Measurements from ENCODE around the gene RAP1GDS1. TPM values are rescaled to one million over a fixed set of nuclear protein-coding genes. Genes with fewer than 3 reads are reported as not detected.

The RAP1GDS1 gene
- total RNA-seq, 2 donors from 2014 or later = 34.0 to 37.9 TPM

GRCh38 chr4:98493296-98493695, 232.1 kb downstream of the RAP1GDS1 start:
- Histone ChIP-seq H3K27ac (ENCODE audit: low read depth, low read length) (no peak overlapping the region), H3K4me3 (ENCODE audit: low read length) (no peak overlapping the region), H3K36me3 (ENCODE audit: control insufficient read depth, insufficient read depth, low read length) (no peaks in the 10 kb centered on the region), H3K9me3 (ENCODE audit: control insufficient read depth, low read length) (no peaks in the 10 kb centered on the region), H3K4me1 (ENCODE audit: control insufficient read depth, insufficient read depth, low read length) (no peaks in the 10 kb centered on the region), H3K27me3 (ENCODE audit: control insufficient read depth, insufficient read depth, low read length, poor library complexity, severe bottlenecking) (no peaks in the 10 kb centered on the region), H3K9ac (ENCODE audit: extremely low read depth, low read length, poor library complexity, severe bottlenecking) (no peak overlapping the region)
- 76 to 79% methylated on average over 3 of the region's 4 CpGs for WGBS, 2 experiments (ENCODE audit: insufficient coverage in 1 of 2, insufficient read length in 1 of 2)
- no peaks in the 10 kb centered on the region for H3K9me3 Mint-ChIP-seq
- H3K4me1 Mint-ChIP-seq = peaks cover 7% of the 10 kb centered on the region
- H3K27me3 Mint-ChIP-seq (ENCODE audit: insufficient read depth) = no peaks in the 10 kb centered on the region
- TF ChIP-seq CTCF (conservative IDR thresholded peaks at IDR 0.05) = no peak
- no peak overlapping the region for H3K4me3 Mint-ChIP-seq
- H3K27ac Mint-ChIP-seq = no peak overlapping the region
- DNase-seq = no peak
- H3K36me3 Mint-ChIP-seq (ENCODE audit: low read depth) = no peaks in the 10 kb centered on the region

Other genes starting within 250 kb of the RAP1GDS1 start
- gene STPG2, start 117.9 kb upstream of the RAP1GDS1 start, total RNA-seq = under 1 TPM; 0.13 to 0.53 TPM